HTERT RPE-1 (cell line): ENCODE results near the gene VTI1A.

Source experiments
- in situ Hi-C: fragments of 300-500 bp; cut with MboI; formaldehyde crosslinking; loops from 4 replicates; pipeline ENCODE4 v1.14.3; 2020; ENCODE audit warnings: low sequenced_read_pairs

The VTI1A gene

DNA sequence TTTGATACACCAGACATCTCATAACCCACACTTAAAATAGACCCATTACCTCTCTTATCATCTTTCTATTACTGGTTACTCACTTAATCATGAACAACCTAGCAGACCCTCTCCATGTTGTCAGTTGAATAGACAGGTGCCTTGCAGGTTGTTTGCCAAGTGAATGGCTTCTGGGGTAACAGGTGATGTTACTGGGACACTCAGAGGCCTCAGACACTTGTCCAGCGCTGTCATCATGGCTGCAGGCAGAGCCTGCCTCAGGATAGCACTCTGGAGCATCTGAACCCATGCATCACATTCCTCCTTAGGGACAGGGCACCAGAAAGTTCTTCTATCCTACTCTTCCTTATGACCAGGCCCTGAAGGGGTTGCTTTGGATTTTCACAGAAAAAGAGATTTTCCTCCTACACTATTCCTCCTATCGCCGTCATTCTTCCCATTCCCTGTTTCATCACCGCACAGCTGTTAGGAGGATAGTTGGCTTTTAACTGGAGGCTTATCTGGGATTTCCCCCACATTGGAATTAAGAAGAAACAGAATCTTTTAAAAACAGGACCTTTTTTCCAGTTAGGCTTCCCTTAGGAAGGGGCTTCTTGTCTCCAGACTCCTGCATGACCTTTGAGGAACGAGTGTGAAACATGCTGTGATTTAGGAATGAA lies 182.1 kb downstream of the VTI1A start:
- in situ Hi-C loops, result no loop called here

DNA sequence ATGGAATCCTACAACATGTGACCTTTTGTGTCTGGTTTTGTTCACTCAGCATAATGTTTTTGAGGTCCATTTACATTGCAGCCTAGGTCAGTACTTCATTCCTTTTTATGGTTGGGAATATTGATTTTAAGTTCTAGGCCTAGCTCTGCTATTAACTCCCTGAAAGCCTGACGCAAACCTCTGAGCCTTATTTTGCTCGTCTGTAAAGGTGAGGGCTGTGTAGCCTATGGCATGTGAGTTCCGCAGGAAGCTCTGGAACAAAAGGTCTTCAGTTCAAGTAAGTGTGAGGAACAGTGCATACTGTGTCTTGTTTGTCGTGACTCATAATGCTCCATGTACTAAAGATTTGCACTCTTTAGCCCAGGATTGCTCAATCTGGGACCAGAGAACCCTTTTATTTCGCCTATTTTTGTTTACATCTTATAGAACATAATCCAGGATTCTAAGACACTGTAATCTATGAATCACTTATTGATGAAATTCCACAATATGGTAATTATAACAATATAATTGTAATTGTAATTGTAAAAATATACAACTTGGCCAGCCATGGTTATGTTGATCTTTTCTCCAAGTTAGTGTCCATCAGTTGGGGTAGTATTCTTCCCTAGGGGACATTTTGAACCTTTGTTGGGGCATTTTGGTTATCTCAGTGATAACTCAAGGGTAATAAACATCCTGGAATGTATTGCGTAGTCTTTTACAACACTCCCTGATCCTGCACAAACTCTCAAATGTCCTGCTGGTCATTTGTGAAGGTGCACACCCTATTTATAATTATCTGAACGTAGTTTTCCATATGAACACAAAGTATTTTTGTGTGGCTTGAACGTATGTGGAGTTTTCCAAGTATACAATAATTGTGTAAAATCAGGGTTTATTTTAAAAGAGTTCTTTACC lies 184.7 kb downstream of the VTI1A start:
- in situ Hi-C loops, result no loop called here

DNA sequence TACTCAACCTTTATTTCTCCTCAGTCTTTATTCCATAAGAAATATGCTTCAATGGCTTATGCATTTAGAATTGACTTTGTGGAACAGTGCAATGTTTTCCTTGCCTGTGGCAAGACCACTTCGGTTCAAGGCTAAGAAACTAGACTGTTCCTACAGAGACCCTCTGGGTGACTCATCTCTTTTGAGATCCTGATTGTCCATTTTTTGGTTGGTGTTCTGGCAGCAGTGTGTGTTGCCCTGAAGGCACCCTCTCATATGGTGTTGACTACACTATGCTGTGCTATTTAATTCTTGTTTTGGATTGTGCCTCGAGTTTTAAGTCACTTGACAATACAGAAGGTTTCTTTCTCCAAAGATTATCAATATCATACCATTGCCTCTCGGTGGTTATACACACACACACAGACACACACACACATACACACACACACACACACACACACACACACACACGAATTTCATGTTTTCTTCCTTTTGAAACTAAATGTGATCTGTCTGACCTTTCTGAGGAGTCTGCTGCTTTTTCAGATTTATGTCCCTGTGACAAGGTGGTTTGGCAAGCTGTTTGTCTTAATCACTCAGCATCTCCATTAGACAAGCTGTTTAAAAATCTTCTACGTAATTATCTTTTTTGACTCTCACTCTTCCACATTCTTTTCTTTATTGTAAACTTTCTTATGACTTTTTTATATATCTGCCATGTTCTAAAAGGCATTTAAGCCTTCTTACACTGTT lies 187.2 kb downstream of the VTI1A start:
- in situ Hi-C loops, result no loop called here

DNA sequence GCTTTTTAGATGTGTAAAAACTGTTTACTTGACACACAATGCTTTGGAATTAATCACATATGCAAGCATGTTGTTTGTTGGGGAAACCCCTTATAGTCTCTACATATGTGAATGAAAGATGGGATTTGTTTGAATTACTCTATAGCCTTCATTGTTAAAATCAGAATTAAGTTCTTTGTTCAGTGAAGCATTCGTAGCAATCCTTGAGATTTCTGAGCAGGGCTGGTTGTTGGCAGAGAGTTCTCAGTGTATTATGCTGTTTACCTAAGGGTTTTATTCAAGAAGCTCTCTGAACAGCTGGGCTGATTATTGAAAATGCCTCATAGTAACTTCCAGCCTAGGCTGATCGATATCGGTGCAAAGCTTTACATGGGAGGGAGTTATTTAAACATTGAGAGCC lies 190.9 kb downstream of the VTI1A start:
- in situ Hi-C loops, result no loop called here

GRCh38 chr10:112639298-112639697 lies 192.3 kb downstream of the VTI1A start:
- in situ Hi-C loops, result no loop called here

DNA sequence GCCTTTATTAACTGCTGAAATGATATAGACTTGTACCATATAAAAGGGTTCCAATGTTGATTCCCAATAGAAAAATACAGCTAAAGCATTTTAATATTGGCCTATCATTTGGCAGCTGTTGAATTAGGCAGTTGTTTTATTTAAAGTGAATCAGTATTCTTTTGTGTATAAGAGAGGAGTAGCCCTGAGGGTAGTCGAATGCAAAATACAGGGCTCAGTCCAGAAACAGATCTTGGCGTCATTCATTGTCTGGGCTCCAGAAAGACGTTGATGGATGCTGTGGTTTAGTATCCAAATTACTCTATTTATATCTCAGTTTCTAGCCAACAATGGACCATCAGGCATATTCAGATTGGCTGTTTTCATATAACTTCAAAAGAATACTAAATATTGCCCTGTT lies 193.6 kb downstream of the VTI1A start:
- in situ Hi-C loops, result no loop called here

DNA sequence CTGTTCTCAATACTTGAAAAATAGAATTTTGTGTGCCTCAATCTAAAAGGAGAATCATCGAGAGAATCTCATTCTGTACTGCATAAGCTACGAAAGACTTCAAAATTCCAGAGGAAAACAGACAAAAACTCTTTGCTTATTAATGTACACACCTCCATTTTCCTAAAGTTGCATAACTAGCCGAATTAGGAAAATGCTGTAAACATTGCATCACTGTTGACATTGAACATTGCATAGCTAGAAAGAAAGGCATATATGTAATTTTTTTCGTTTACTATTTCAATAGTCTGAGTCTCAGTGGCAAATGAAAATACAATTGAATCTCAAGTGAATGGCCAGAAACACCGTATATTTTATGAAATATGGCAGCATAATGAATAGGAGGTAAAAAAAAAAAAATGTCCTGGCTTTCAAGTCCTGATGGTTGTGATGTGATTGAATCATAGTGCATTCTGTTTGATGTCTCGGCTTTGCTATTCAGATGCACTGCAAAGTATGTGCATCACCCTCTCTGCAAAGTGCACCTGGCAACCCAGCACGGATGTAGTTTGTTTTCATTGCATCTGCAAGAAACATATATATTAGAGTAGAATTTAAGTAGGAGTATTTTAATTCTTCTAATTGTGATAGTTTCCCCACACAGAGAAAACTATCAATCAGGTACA lies 196.7 kb downstream of the VTI1A start:
- in situ Hi-C loops, result no loop called here

GRCh38 chr10:112644265-112644645 lies 197.2 kb downstream of the VTI1A start:
- in situ Hi-C loops, result no loop called here

GRCh38 chr10:112649006-112649821 lies 202.2 kb downstream of the VTI1A start:
- in situ Hi-C loops, result no loop called here

- in situ Hi-C loops, result no loop called here
Measured at GRCh38 chr10:112649822-112650152, 202.8 kb downstream of the VTI1A start.

DNA sequence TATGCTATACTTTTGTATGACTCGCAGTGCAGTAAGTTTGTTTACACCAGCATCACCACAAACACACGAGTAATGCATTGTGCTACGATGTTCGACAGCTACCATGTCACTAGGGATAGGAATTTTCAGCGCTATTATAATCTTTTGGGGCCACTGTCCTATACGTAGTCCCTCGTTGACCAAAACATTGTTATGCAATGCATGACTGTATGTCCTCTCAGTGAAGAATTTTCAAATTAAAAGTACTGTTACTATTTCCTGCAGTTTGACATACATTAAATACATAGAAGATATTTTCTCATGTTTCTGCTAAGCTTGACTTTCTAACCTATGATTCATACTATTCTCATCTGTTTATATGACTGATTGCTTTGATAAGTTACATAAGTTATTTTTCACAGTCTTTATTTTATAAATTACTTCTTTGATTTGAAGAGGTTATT lies 203.6 kb downstream of the VTI1A start:
- in situ Hi-C loops, result no loop called here

DNA sequence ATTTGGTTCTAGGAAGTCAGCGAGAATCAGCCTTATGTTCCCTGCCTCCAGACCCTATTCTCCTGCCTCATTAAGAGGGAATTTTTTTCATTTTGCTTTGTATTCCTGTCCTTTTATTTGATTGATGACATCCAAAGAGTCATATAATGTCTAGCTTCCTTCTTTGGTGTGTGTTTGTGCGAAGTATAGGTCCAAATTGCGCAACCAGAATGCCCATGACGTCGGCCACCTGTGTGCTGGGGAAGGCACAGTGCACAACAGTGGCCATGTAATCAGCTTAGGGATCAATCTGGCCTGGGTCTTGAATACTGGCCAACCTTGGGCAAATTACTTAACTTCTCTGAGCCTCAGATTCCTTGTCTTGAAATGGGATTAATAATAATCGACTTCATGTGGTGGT lies 206.2 kb downstream of the VTI1A start:
- in situ Hi-C loops, result no loop called here

GRCh38 chr10:112653851-112654250 lies 206.8 kb downstream of the VTI1A start:
- in situ Hi-C loops, result no loop called here

DNA sequence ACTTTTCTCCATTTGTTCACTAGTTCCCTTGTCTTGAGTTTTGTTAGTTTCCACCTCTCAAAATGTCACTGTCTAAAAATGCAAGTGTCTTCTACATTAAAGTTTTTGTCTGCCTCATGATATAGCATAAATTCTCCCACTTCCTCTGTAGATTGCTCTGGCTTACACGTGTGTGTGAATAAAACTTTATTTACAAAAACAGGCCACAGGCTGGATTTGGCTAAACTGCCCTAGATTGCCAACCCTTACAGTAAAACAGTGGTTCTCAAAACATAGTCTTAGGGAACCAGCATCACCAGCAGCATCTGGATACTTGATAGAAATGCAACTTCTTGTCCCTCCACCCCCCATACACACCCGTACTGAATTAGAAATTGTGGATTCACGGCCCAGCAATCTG lies 207.8 kb downstream of the VTI1A start:
- in situ Hi-C loops, result no loop called here

- in situ Hi-C loops, result no loop called here
Measured at GRCh38 chr10:112655722-112656121, 208.7 kb downstream of the VTI1A start.

DNA sequence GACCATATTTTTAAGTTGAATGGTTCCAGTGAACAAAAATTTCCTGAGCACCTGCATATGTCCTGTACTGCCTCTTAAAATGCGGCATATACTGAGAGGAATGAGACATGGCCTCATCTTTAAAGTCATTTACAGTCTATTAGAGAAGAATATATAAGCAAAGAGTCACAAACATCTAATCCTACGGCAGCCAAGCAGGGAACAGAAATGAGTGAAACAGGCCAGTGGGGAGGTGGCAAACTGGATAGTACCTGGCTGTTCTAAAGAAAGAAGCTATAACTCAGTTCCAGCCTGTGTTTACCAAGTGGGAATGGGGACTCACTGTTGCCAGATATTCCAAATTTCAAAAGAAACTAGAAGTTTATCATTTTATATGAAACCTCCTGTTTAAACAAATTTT lies 211.4 kb downstream of the VTI1A start:
- in situ Hi-C loops, result no loop called here

GRCh38 chr10:112658900-112659638 lies 212.1 kb downstream of the VTI1A start:
- in situ Hi-C loops, result no loop called here

DNA sequence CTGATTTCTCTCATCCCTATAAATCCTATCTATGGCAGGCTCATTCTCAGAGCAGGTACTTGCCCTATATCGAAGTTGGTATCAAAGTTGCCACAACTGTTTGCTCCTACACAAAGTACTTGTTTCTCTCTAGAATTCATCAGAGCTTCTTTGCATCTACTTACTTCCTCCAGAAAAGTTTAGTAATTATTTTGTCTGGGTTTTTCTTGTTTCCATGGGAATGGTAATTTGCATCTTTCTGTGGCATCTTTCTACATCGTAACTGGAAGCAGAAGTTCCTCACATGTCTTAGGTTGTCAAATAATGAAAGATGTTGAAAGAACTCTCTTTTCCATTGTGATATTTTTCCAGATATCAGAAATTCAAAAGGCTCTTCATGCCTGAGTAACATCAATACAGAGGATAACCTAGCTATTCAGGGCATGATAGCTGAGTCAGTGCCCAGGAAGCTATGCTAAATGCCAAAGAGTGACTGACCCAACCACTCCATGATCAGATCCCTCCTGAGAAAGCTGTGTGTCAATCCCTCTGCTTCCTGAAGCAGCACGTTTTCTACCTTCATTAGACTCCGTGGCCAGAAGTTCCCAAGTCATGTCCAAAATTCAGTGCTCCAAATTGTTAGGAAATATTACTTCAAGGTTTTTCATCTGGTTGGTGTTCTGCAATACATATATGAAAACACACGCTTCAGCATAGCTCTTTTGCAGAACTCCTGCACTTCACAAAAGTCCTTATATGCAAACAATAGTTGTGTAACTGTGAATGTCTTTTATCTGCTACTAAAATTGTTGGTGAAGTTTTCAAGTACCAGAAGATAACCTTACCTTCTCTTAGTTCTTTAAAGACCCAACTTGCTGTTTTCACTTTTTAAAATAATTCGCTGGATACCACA lies 216.5 kb downstream of the VTI1A start:
- in situ Hi-C loops, result no loop called here

- in situ Hi-C loops, result no loop called here
Measured at GRCh38 chr10:112666094-112666493, 219.1 kb downstream of the VTI1A start.
